Endothelial cell of umbilical vein (primary cell): Measurements from ENCODE around the gene GMCL1. TPM values are rescaled to one million over a fixed set of nuclear protein-coding genes. Genes with fewer than 3 reads are reported as not detected.

Experiments used
- BruUV-seq: library from RNA; stranded (reverse); fragments of 400-500 nt; replicated peaks from 2 replicates; lab custom pipeline; 2021; lab: Mats Ljungman, UMichigan
- CTCF ChIA-PET: fragments of 300-600, 350-600 bp; sonication (Branson Sonifier 250); formaldehyde crosslinking; loops from one replicate; lab custom pipeline; 2021; ENCODE audit warnings: antibody characterized with exemption, inconsistent platforms; lab: Charles Lee
- POLR2A ChIA-PET: fragments of 300-600, 350-600 bp; sonication (Branson Sonifier 250); formaldehyde crosslinking; loops from one replicate; lab custom pipeline; 2021; ENCODE audit warnings: antibody characterized with exemption, inconsistent platforms; lab: Charles Lee
- DNase-seq: peaks from one replicate; pipeline ENCODE4 v3.0.0-alpha.2; 2011; ENCODE audit warnings: low read depth, low spot score
- FAIRE-seq: peaks from 2 replicates; lab custom pipeline; 2011; peaks lifted over from hg19 to GRCh38; lab: Jason Lieb, UNC
- H2AFZ ChIP-seq: 2 replicates; pipeline ENCODE4 v1.6.0; 2012; ENCODE audit warnings: low read depth, low read length, control low read depth, inconsistent platforms
- H3K27ac ChIP-seq: 2 replicates; pipeline ENCODE4 v1.5.1; 2011; ENCODE audit warnings: low read depth, mild to moderate bottlenecking, control low read depth, low read length, moderate library complexity; ENCODE audit not compliant: insufficient read depth
- H3K27me3 ChIP-seq, 2 experiments: 2 replicates each; pipeline versions ENCODE4 v1.6.0 to v1.6.1; 2011; ENCODE audit warnings: low read length in 2 of 2, mixed read lengths in 1 of 2; ENCODE audit not compliant: control insufficient read depth in 2 of 2, insufficient read depth in 2 of 2
- H3K36me3 ChIP-seq, 2 experiments: 2 replicates in 1 of 2; 3 replicates in 1 of 2; pipeline ENCODE4 v1.5.1; 2011; ENCODE audit warnings: low read length in 2 of 2, mild to moderate bottlenecking in 1 of 2, moderate library complexity in 1 of 2; ENCODE audit not compliant: control insufficient read depth in 2 of 2, insufficient read depth in 2 of 2; ENCODE audit errors: extremely low read depth in 1 of 2
- H3K4me1 ChIP-seq: 3 replicates; pipeline ENCODE4 v1.5.1; 2011; ENCODE audit warnings: mild to moderate bottlenecking, low read length; ENCODE audit not compliant: control insufficient read depth, insufficient read depth; ENCODE audit errors: extremely low read depth
- H3K4me2 ChIP-seq: 2 replicates; pipeline ENCODE4 v1.6.1; 2011; ENCODE audit warnings: low read length, control low read depth, mixed read lengths; ENCODE audit not compliant: insufficient read depth
- H3K4me3 ChIP-seq, 3 experiments: fragments of 200-600 bp in 1 of 3; sonication (generic), shearing (Covaris generic) in 1 of 3; replicated peaks in 1 of 3; 2 replicates each; pipeline ENCODE4 v1.5.1; 2011 to 2016; ENCODE audit warnings: control low read depth in 3 of 3, low read length in 3 of 3, mild to moderate bottlenecking in 2 of 3, inconsistent platforms in 1 of 3, low read depth in 1 of 3, moderate library complexity in 1 of 3; ENCODE audit not compliant: insufficient read depth in 1 of 3
- H3K79me2 ChIP-seq: 2 replicates; pipeline ENCODE4 v1.6.0; 2012; ENCODE audit warnings: low read length, inconsistent platforms; ENCODE audit not compliant: control insufficient read depth, insufficient read depth
- H3K9ac ChIP-seq: replicated peaks from 2 replicates; pipeline ENCODE3; 2011; ENCODE audit warnings: low read length, control low read depth; ENCODE audit not compliant: insufficient read depth; ENCODE audit errors: extremely low read depth
- H3K9me1 ChIP-seq: replicated peaks from 3 replicates; pipeline ENCODE4 v1.6.0; 2011; ENCODE audit warnings: mild to moderate bottlenecking, low read length; ENCODE audit not compliant: control insufficient read depth, insufficient read depth; ENCODE audit errors: extremely low read depth
- H3K9me3 ChIP-seq: replicated peaks from 2 replicates; pipeline ENCODE4 v1.5.1; 2012; ENCODE audit warnings: low read length, inconsistent platforms; ENCODE audit not compliant: control insufficient read depth, insufficient read depth
- H4K20me1 ChIP-seq: replicated peaks from 2 replicates; pipeline ENCODE3; 2011; ENCODE audit warnings: mild to moderate bottlenecking, low read length; ENCODE audit not compliant: control insufficient read depth, insufficient read depth; ENCODE audit errors: extremely low read depth
- CTCF ChIP-seq, 2 donors: IDR thresholded peaks; 1 replicate in 1 of 2; 2 replicates in 1 of 2; pipeline ENCODE4 v1.5.1; 2011; ENCODE audit warnings: low read length in 2 of 2, mild to moderate bottlenecking in 2 of 2, moderate library complexity in 2 of 2, control low read depth in 1 of 2, inconsistent platforms in 1 of 2, low read depth in 1 of 2; ENCODE audit not compliant: insufficient read depth in 1 of 2; ENCODE audit errors: extremely low read depth in 1 of 2
- EZH2 ChIP-seq: IDR thresholded peaks from 2 replicates; pipeline ENCODE4 v1.6.1; 2012; ENCODE audit warnings: borderline replicate concordance, low read depth, mild to moderate bottlenecking, moderate library complexity, low read length, inconsistent platforms; ENCODE audit not compliant: severe bottlenecking
- GATA2 ChIP-seq: IDR thresholded peaks from 2 replicates; pipeline ENCODE4 v1.7.0; 2011; ENCODE audit warnings: low read depth, mild to moderate bottlenecking, moderate library complexity, mixed read lengths, low read length; ENCODE audit not compliant: insufficient read length, insufficient read depth
- JUN ChIP-seq: IDR thresholded peaks from 2 replicates; pipeline ENCODE4 v1.6.1; 2011; ENCODE audit warnings: borderline replicate concordance, low read depth; ENCODE audit not compliant: insufficient read length, insufficient read depth
- MYC ChIP-seq: IDR thresholded peaks from one replicate; pipeline ENCODE4 v1.6.1; 2011; ENCODE audit warnings: mild to moderate bottlenecking, low read depth, low read length
- POLR2A ChIP-seq: IDR thresholded peaks from 2 replicates; pipeline ENCODE4 v1.6.1; 2012; ENCODE audit warnings: low read depth, mild to moderate bottlenecking, control low read depth, low read length
- POLR2AphosphoS5 ChIP-seq: IDR thresholded peaks from 2 replicates; pipeline ENCODE4 v1.6.1; 2012; ENCODE audit warnings: low read depth, mild to moderate bottlenecking, control low read depth, low read length, moderate library complexity; ENCODE audit not compliant: insufficient read depth
- dilution Hi-C: fragments of 300-500 bp; cut with MboI; formaldehyde crosslinking; loops from one replicate; pipeline ENCODE4 v1.15.0; 2019; ENCODE audit warnings: low sequenced_read_pairs; ENCODE audit not compliant: extremely low pct_ligation_motif_present
- intact Hi-C: fragments of 100-400 bp; cut with micrococcal nuclease; formaldehyde crosslinking; loops from one replicate; pipeline ENCODE4 v1.10.0; 2022
- polyA plus RNA-seq, 4 experiments: library from polyadenylated mRNA; depleted of rRNA in 3 of 4; stranded (reverse) in 3 of 4; unstranded in 1 of 4; fragments of >200 nt; gene quantifications; 2 replicates each; pipeline versions ENCODE4 v1.2.1 to v1.2.3, GENCODE V29; 2011 to 2012; ENCODE audit warnings: missing spikeins in 1 of 4
- total RNA-seq: library from RNA; stranded (reverse); gene quantifications from 2 replicates; pipeline ENCODE4 v1.2.3, GENCODE V29; 2021

The GMCL1 gene
- total and polyA plus RNA-seq, 2 donors (not counting 3 experiments of a cell fraction or from before 2014, with no cell fraction given) = 4.2 to 14.6 TPM

DNA sequence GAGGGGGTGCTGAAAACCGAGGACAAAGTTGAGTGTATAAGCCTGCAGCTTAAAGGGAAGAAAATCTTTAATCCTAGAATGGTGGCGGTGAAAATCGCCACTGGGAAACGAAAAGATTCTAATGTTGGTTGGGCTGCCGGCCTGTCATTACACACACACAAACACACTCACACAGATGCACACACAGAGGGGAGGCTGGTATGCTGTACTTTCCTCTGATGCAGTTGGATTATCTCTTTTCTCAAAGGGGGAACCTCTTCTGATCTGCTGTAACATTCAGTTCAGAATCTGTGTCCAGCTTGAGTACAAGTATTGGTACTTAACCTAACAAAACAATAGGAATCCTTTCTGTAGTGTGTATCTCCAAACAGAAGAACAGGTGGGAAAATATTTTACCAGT, 48.5 kb upstream of the GMCL1 start:
- no TSS peak for BruUV-seq
- no peaks in the 10 kb centered on the region for H3K79me2 ChIP-seq
- H3K27ac ChIP-seq = no peak overlapping the region
- no peaks in the 10 kb centered on the region for H3K9me3 ChIP-seq
- intact Hi-C loops = no loop called here
- DNase-seq (no peak), FAIRE-seq (no peak)
- no peaks in the 10 kb centered on the region for H3K9me1 ChIP-seq
- no peak overlapping the region for H3K4me2 ChIP-seq
- dilution Hi-C loops = no loop called here
- peaks cover 9% of the 10 kb centered on the region for H3K4me1 ChIP-seq
- no peaks in the 10 kb centered on the region for H3K27me3 ChIP-seq
- H4K20me1 ChIP-seq = no peaks in the 10 kb centered on the region
- no peak overlapping the region for H3K9ac ChIP-seq
- no peak overlapping the region for H3K4me3 ChIP-seq
- ChIA-PET CTCF (interaction anchor here (1.2 to 2.4 kb wide), 5 partner anchors 8 to 56 kb away, joined by 3 to 13 read pairs (median 5); no protein-coding TSS in a partner anchor), POLR2A (no interaction called here)
- TF ChIP-seq POLR2A = peak; percentile 21
- TF ChIP-seq GATA2 = no peak
- no peaks in the 10 kb centered on the region for H3K36me3 ChIP-seq
- no peak overlapping the region for H2AFZ ChIP-seq

- Histone ChIP-seq H3K9ac (no peak overlapping the region), H3K9me1 (no peaks in the 10 kb centered on the region), H3K27me3 (no peaks in the 10 kb centered on the region), H3K27ac (no peak overlapping the region), H3K4me3 (no peak overlapping the region), H2AFZ (no peak overlapping the region), H4K20me1 (no peaks in the 10 kb centered on the region), H3K4me1 (peaks cover 9% of the 10 kb centered on the region), H3K36me3 (no peaks in the 10 kb centered on the region), H3K79me2 (no peaks in the 10 kb centered on the region), H3K9me3 (no peaks in the 10 kb centered on the region), H3K4me2 (no peak overlapping the region)
- POLR2A ChIA-PET = no interaction called here
- dilution Hi-C loops = no loop called here
- CTCF ChIA-PET = interaction anchor here (1.2 to 2.4 kb wide), 5 partner anchors 8 to 57 kb away, joined by 3 to 13 read pairs (median 5); no protein-coding TSS in a partner anchor
- DNase-seq (peak; percentile 74), FAIRE-seq (no peak)
- no TSS peak for BruUV-seq
- TF ChIP-seq MYC (no peak), POLR2AphosphoS5 (no peak), CTCF (IDR thresholded peaks at IDR 0.05; ENCODE audit: extremely low read depth in 1 of 2, insufficient read depth in 1 of 2, low read depth in 1 of 2, low read length in 2 of 2) (no peak), EZH2 (no peak), JUN (no peak), GATA2 (peak; percentile 73), POLR2A (peak; percentile 19)
- intact Hi-C loops = no loop called here
Observed at GRCh38 chr2:69781321-69782248, 47.9 kb upstream of the GMCL1 start.
